ENCODE data around the gene OR9G4. TPM values are rescaled to one million over a fixed set of nuclear protein-coding genes. Genes with fewer than 3 reads are reported as not detected.
A peak's percentile ranks its signal among the peaks of the same experiment; 100 is the strongest.

Gene OR9G4
- total and polyA plus RNA-seq, 2 experiments from 2014 or later = not detected

DNA sequence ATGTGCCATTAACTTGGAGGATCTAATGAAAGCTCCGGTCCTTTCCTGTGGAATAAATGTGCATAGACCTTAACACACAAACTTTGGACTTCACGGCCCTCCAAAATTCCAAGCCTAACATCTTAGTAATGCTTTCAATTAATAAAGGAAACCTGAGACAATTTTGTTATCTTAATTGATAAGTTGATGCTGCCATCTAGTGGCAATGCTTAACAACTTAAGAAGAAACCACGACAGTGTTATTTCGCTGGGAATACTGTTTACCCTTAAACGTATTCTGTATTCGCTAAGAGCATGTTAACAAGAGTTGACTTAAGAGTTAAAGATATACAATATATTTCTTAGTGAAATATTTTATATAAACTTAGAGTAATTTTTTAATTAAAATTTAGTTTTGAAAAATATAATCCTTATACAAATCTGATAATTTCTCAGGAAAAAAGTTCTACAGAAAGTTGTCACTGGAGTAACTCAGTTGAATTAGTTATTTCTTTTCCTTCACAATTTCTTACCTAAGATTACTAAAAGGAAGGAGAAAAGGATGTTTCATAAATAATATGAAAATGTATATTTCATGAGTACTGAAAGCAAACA is 35.0 kb upstream of the OR9G4 start:
- H3K4me3 ChIP-seq = no peak overlapping the region
- H3K9me3 Mint-ChIP-seq = peaks cover 19% of the 10 kb centered on the region
- H2AFZ ChIP-seq = no peak overlapping the region
- H3K4me3 Mint-ChIP-seq = no peak overlapping the region
- TF ChIP-seq CREB1 (CRISPR knock-in tag; IDR thresholded peaks at IDR 0.05; ENCODE audit: low read depth) = no peak
- TF ChIP-seq JUNB (IDR thresholded peaks at IDR 0.05; ENCODE audit: unreplicated experiment) = no peak
- TF ChIP-seq, protein P1, sequence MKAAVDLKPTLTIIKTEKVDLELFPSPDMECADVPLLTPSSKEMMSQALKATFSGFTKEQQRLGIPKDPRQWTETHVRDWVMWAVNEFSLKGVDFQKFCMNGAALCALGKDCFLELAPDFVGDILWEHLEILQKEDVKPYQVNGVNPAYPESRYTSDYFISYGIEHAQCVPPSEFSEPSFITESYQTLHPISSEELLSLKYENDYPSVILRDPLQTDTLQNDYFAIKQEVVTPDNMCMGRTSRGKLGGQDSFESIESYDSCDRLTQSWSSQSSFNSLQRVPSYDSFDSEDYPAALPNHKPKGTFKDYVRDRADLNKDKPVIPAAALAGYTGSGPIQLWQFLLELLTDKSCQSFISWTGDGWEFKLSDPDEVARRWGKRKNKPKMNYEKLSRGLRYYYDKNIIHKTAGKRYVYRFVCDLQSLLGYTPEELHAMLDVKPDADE (IDR thresholded peaks at IDR 0.05) = no peak
- no peak for TF ChIP-seq POLR2AphosphoS5 (IDR thresholded peaks at IDR 0.05; ENCODE audit: low read depth)
- TF ChIP-seq, protein P2, sequence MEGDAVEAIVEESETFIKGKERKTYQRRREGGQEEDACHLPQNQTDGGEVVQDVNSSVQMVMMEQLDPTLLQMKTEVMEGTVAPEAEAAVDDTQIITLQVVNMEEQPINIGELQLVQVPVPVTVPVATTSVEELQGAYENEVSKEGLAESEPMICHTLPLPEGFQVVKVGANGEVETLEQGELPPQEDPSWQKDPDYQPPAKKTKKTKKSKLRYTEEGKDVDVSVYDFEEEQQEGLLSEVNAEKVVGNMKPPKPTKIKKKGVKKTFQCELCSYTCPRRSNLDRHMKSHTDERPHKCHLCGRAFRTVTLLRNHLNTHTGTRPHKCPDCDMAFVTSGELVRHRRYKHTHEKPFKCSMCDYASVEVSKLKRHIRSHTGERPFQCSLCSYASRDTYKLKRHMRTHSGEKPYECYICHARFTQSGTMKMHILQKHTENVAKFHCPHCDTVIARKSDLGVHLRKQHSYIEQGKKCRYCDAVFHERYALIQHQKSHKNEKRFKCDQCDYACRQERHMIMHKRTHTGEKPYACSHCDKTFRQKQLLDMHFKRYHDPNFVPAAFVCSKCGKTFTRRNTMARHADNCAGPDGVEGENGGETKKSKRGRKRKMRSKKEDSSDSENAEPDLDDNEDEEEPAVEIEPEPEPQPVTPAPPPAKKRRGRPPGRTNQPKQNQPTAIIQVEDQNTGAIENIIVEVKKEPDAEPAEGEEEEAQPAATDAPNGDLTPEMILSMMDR (conservative IDR thresholded peaks at IDR 0.05; ENCODE audit: low read depth in 2 of 2) = peak; percentile 60 to 73
- TF ChIP-seq, protein P3, sequence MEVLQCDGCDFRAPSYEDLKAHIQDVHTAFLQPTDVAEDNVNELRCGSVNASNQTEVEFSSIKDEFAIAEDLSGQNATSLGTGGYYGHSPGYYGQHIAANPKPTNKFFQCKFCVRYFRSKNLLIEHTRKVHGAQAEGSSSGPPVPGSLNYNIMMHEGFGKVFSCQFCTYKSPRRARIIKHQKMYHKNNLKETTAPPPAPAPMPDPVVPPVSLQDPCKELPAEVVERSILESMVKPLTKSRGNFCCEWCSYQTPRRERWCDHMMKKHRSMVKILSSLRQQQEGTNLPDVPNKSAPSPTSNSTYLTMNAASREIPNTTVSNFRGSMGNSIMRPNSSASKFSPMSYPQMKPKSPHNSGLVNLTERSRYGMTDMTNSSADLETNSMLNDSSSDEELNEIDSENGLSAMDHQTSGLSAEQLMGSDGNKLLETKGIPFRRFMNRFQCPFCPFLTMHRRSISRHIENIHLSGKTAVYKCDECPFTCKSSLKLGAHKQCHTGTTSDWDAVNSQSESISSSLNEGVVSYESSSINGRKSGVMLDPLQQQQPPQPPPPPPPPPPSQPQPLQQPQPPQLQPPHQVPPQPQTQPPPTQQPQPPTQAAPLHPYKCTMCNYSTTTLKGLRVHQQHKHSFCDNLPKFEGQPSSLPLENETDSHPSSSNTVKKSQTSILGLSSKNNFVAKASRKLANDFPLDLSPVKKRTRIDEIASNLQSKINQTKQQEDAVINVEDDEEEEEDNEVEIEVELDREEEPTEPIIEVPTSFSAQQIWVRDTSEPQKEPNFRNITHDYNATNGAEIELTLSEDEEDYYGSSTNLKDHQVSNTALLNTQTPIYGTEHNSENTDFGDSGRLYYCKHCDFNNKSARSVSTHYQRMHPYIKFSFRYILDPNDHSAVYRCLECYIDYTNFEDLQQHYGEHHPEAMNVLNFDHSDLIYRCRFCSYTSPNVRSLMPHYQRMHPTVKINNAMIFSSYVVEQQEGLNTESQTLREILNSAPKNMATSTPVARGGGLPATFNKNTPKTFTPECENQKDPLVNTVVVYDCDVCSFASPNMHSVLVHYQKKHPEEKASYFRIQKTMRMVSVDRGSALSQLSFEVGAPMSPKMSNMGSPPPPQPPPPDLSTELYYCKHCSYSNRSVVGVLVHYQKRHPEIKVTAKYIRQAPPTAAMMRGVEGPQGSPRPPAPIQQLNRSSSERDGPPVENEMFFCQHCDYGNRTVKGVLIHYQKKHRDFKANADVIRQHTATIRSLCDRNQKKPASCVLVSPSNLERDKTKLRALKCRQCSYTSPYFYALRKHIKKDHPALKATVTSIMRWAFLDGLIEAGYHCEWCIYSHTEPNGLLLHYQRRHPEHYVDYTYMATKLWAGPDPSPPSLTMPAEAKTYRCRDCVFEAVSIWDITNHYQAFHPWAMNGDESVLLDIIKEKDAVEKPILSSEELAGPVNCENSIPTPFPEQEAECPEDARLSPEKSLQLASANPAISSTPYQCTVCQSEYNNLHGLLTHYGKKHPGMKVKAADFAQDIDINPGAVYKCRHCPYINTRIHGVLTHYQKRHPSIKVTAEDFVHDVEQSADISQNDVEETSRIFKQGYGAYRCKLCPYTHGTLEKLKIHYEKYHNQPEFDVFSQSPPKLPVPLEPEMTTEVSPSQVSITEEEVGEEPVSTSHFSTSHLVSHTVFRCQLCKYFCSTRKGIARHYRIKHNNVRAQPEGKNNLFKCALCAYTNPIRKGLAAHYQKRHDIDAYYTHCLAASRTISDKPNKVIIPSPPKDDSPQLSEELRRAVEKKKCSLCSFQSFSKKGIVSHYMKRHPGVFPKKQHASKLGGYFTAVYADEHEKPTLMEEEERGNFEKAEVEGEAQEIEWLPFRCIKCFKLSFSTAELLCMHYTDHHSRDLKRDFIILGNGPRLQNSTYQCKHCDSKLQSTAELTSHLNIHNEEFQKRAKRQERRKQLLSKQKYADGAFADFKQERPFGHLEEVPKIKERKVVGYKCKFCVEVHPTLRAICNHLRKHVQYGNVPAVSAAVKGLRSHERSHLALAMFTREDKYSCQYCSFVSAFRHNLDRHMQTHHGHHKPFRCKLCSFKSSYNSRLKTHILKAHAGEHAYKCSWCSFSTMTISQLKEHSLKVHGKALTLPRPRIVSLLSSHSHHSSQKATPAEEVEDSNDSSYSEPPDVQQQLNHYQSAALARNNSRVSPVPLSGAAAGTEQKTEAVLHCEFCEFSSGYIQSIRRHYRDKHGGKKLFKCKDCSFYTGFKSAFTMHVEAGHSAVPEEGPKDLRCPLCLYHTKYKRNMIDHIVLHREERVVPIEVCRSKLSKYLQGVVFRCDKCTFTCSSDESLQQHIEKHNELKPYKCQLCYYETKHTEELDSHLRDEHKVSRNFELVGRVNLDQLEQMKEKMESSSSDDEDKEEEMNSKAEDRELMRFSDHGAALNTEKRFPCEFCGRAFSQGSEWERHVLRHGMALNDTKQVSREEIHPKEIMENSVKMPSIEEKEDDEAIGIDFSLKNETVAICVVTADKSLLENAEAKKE (CRISPR knock-in tag; IDR thresholded peaks at IDR 0.05) = no peak
- no peaks in the 10 kb centered on the region for H4K20me1 ChIP-seq (replicated peaks; ENCODE audit: insufficient read depth)
- no peaks in the 10 kb centered on the region for H3K79me2 ChIP-seq (replicated peaks; ENCODE audit: insufficient read depth)
- ATAC-seq = peak; percentile 38; the same call in 1 of the 3 replicates
- H3K27me3 ChIP-seq (ENCODE audit: insufficient read depth) = no peaks in the 10 kb centered on the region
- H3K27ac ChIP-seq (ENCODE audit: low read depth) = no peak overlapping the region
- H3K27ac Mint-ChIP-seq = no peak overlapping the region
- H3K36me3 ChIP-seq (ENCODE audit: insufficient read depth) = peaks cover 6% of the 10 kb centered on the region
- no peaks in the 10 kb centered on the region for H3K27me3 Mint-ChIP-seq (ENCODE audit: insufficient read depth, low read depth, poor library complexity)
- H3K4me1 Mint-ChIP-seq = no peaks in the 10 kb centered on the region
- H3K4me1 ChIP-seq (ENCODE audit: insufficient read depth) = 0 out of 2 replicates have a peak, but pooled peaks cover 7% of the 10 kb centered on the region
- DNase-seq (ENCODE audit: low spot score) = peak; percentile 90
- no peak overlapping the region for H3K4me2 ChIP-seq
- H3F3A ChIP-seq (replicated peaks; ENCODE audit: low read depth) = no peaks in the 10 kb centered on the region
- no peaks in the 10 kb centered on the region for H3K9me2 ChIP-seq (ENCODE audit: insufficient read depth)
- H3K36me3 Mint-ChIP-seq (ENCODE audit: low read depth) = peaks cover 13% of the 10 kb centered on the region; the same call in 2 of the 3 replicates

All from GM23338 (cell line).